ENCODE results near the gene PAQR9.
A peak's percentile ranks its signal among the peaks of the same experiment; 100 is the strongest.
"Not testable (repeated sequence)": the region's sequence is repeated elsewhere in the genome, so short reads cannot be mapped to it uniquely, and the experiment has no call there.

PAQR9 gene

GRCh38 chr3:142993958-142994442 lies 30.5 kb upstream of the PAQR9 start:
- Mint-ChIP-seq H3K27me3 (peaks cover 18 to 38% of the 10 kb centered on the region in 2 donors), H3K27ac (no peak overlapping the region), H3K4me3 (no peak overlapping the region), H3K4me1 (ENCODE audit: low read depth in 2 of 2) (peaks cover 0 to 4% of the 10 kb centered on the region in 2 donors), H3K36me3 (ENCODE audit: insufficient read depth) (no peaks in the 10 kb centered on the region), H3K9me3 (no peaks in the 10 kb centered on the region)
- ATAC-seq (replicated peaks) (peak; percentile 81), DNase-seq (peak; percentile 56 to 62 (median 56))

GRCh38 chr3:142992323-142992722 lies 28.8 kb upstream of the PAQR9 start:
- ATAC-seq (replicated peaks) (no peak), DNase-seq (no peak)
- peaks cover 0 to 4% of the 10 kb centered on the region in 2 donors for H3K4me1 Mint-ChIP-seq (ENCODE audit: low read depth in 2 of 2)
- H3K9me3 Mint-ChIP-seq = no peaks in the 10 kb centered on the region
- H3K27ac Mint-ChIP-seq = no peak overlapping the region
- peaks cover 28 to 48% of the 10 kb centered on the region in 2 donors for H3K27me3 Mint-ChIP-seq
- no peaks in the 10 kb centered on the region for H3K36me3 Mint-ChIP-seq (ENCODE audit: insufficient read depth)
- H3K4me3 Mint-ChIP-seq = no peak overlapping the region

- no peak for ATAC-seq (replicated peaks)
- Mint-ChIP-seq H3K27ac (no peak overlapping the region), H3K4me3 (no peak overlapping the region), H3K36me3 (ENCODE audit: insufficient read depth) (no peaks in the 10 kb centered on the region), H3K27me3 (peaks cover 24 to 40% of the 10 kb centered on the region in 2 donors), H3K4me1 (ENCODE audit: low read depth in 2 of 2) (peaks cover 0 to 4% of the 10 kb centered on the region in 2 donors), H3K9me3 (no peaks in the 10 kb centered on the region)
- DNase-seq = no peak
Observed at GRCh38 chr3:142990721-142991120, 27.2 kb upstream of the PAQR9 start.

- H3K9me3 Mint-ChIP-seq; H3K4me3 Mint-ChIP-seq; H3K4me1 Mint-ChIP-seq (ENCODE audit: low read depth in 2 of 2); H3K36me3 Mint-ChIP-seq (ENCODE audit: insufficient read depth); ATAC-seq (replicated peaks); H3K27ac Mint-ChIP-seq; DNase-seq: not testable (repeated sequence)
- peaks cover 29 to 37% of the 10 kb centered on the region in 2 donors for H3K27me3 Mint-ChIP-seq
Observed at GRCh38 chr3:142988826-142989225, 25.4 kb upstream of the PAQR9 start.

GRCh38 chr3:142988221-142988620 lies 24.7 kb upstream of the PAQR9 start:
- DNase-seq; H3K36me3 Mint-ChIP-seq (ENCODE audit: insufficient read depth): not testable (repeated sequence)
- H3K27me3 Mint-ChIP-seq = peaks cover 33 to 42% of the 10 kb centered on the region in 2 donors

GRCh38 chr3:142987707-142988106 lies 24.2 kb upstream of the PAQR9 start:
- Mint-ChIP-seq H3K27ac (no peak overlapping the region), H3K4me3 (no peak overlapping the region), H3K9me3 (no peaks in the 10 kb centered on the region), H3K4me1 (ENCODE audit: low read depth in 2 of 2) (no peaks in the 10 kb centered on the region), H3K36me3 (ENCODE audit: insufficient read depth) (no peaks in the 10 kb centered on the region), H3K27me3 (peaks cover 32 to 44% of the 10 kb centered on the region in 2 donors)
- ATAC-seq (replicated peaks) (peak; percentile 41), DNase-seq (no peak)

More at GRCh38 chr3:142988221-142988620, 24.7 kb upstream of the PAQR9 start:
- ATAC-seq (replicated peaks); H3K27ac Mint-ChIP-seq; H3K4me1 Mint-ChIP-seq (ENCODE audit: low read depth in 2 of 2); H3K9me3 Mint-ChIP-seq; H3K4me3 Mint-ChIP-seq: not testable (repeated sequence)

- Mint-ChIP-seq H3K4me1 (ENCODE audit: low read depth in 2 of 2) (no peaks in the 10 kb centered on the region), H3K27me3 (peaks cover 33 to 44% of the 10 kb centered on the region in 2 donors), H3K27ac (no peak overlapping the region), H3K9me3 (no peaks in the 10 kb centered on the region), H3K36me3 (ENCODE audit: insufficient read depth) (no peaks in the 10 kb centered on the region), H3K4me3 (no peak overlapping the region)
- ATAC-seq (replicated peaks) = peak; percentile 57
- no peak for DNase-seq
Observed at GRCh38 chr3:142987080-142987700, 23.7 kb upstream of the PAQR9 start.

- no peak for ATAC-seq (replicated peaks)
- Mint-ChIP-seq H3K4me3 (no peak overlapping the region), H3K9me3 (no peaks in the 10 kb centered on the region), H3K36me3 (ENCODE audit: insufficient read depth) (no peaks in the 10 kb centered on the region), H3K4me1 (ENCODE audit: low read depth in 2 of 2) (no peaks in the 10 kb centered on the region), H3K27me3 (peaks cover 31 to 45% of the 10 kb centered on the region in 2 donors), H3K27ac (no peak overlapping the region)
- DNase-seq = no peak
Observed at GRCh38 chr3:142984255-142984654, 20.8 kb upstream of the PAQR9 start.

GRCh38 chr3:142983318-142983717 lies 19.8 kb upstream of the PAQR9 start:
- no peaks in the 10 kb centered on the region for H3K36me3 Mint-ChIP-seq (ENCODE audit: insufficient read depth)
- no peaks in the 10 kb centered on the region for H3K4me1 Mint-ChIP-seq (ENCODE audit: low read depth in 2 of 2)
- no peaks in the 10 kb centered on the region for H3K9me3 Mint-ChIP-seq
- no peak for ATAC-seq (replicated peaks)
- no peak overlapping the region for H3K4me3 Mint-ChIP-seq
- no peak for DNase-seq
- H3K27me3 Mint-ChIP-seq = peaks cover 28 to 44% of the 10 kb centered on the region in 2 donors
- no peak overlapping the region for H3K27ac Mint-ChIP-seq

GRCh38 chr3:142982038-142982773 lies 18.7 kb upstream of the PAQR9 start:
- H3K4me1 Mint-ChIP-seq (ENCODE audit: low read depth in 2 of 2) = no peaks in the 10 kb centered on the region
- H3K36me3 Mint-ChIP-seq (ENCODE audit: insufficient read depth) = no peaks in the 10 kb centered on the region
- peaks cover 20 to 35% of the 10 kb centered on the region in 2 donors for H3K27me3 Mint-ChIP-seq

GRCh38 chr3:142981108-142981507 lies 17.6 kb upstream of the PAQR9 start:
- H3K27ac Mint-ChIP-seq = no peak overlapping the region
- DNase-seq = no peak

More at GRCh38 chr3:142982038-142982773, 18.7 kb upstream of the PAQR9 start:
- no peak for DNase-seq
- ATAC-seq (replicated peaks) = no peak
- Mint-ChIP-seq H3K27ac (no peak overlapping the region), H3K9me3 (no peaks in the 10 kb centered on the region), H3K4me3 (no peak overlapping the region)

GRCh38 chr3:142977399-142977728 lies 13.9 kb upstream of the PAQR9 start:
- Mint-ChIP-seq H3K36me3 (ENCODE audit: insufficient read depth) (no peaks in the 10 kb centered on the region), H3K4me3 (no peak overlapping the region), H3K9me3 (no peaks in the 10 kb centered on the region), H3K27ac (no peak overlapping the region), H3K4me1 (ENCODE audit: low read depth in 2 of 2) (no peaks in the 10 kb centered on the region), H3K27me3 (peaks cover 14 to 43% of the 10 kb centered on the region in 2 donors)
- DNase-seq = no peak
- ATAC-seq (replicated peaks) = no peak

More at GRCh38 chr3:142981108-142981507, 17.6 kb upstream of the PAQR9 start:
- Mint-ChIP-seq H3K27me3 (peaks cover 20 to 35% of the 10 kb centered on the region in 2 donors), H3K36me3 (ENCODE audit: insufficient read depth) (no peaks in the 10 kb centered on the region), H3K4me1 (ENCODE audit: low read depth in 2 of 2) (no peaks in the 10 kb centered on the region), H3K4me3 (no peak overlapping the region), H3K9me3 (no peaks in the 10 kb centered on the region)
- ATAC-seq (replicated peaks) = no peak

- no peak overlapping the region for H3K4me3 Mint-ChIP-seq
- H3K36me3 Mint-ChIP-seq (ENCODE audit: insufficient read depth) = no peaks in the 10 kb centered on the region
- no peak overlapping the region for H3K27ac Mint-ChIP-seq
- DNase-seq (no peak), ATAC-seq (replicated peaks) (no peak)
- no peaks in the 10 kb centered on the region for H3K9me3 Mint-ChIP-seq
- peaks cover 14 to 47% of the 10 kb centered on the region in 2 donors for H3K27me3 Mint-ChIP-seq
- H3K4me1 Mint-ChIP-seq (ENCODE audit: low read depth in 2 of 2) = no peaks in the 10 kb centered on the region
Observed at GRCh38 chr3:142976621-142977398, 13.3 kb upstream of the PAQR9 start.
